Suprapubic skin (tissue), 4 donors: Measurements from ENCODE around the gene ATOH8.

Source experiments
- EP300 ChIP-seq: sonication (generic); formaldehyde crosslinking; IDR thresholded peaks from one replicate; pipeline ENCODE4 v1.6.1; 2017; ENCODE audit warnings: antibody characterized with exemption
- POLR2A ChIP-seq, 2 donors: fragments of 450-650 bp; IDR thresholded peaks; one replicate each; pipeline ENCODE4 v1.6.1; 2017; ENCODE audit warnings: antibody characterized with exemption in 2 of 2, mild to moderate bottlenecking in 2 of 2, moderate library complexity in 2 of 2
- POLR2AphosphoS5 ChIP-seq, 3 donors: sonication (generic); formaldehyde crosslinking; IDR thresholded peaks; one replicate each; pipeline ENCODE4 v1.6.1; 2017; ENCODE audit warnings: antibody characterized with exemption in 3 of 3
- TF ChIP-seq, protein P1 (sequence below), 2 donors: fragments of 200-600 bp in 1 of 2; fragments of 450-650 bp in 1 of 2; sonication (generic) in 1 of 2; IDR thresholded peaks; one replicate each; pipeline ENCODE4 v1.5.1; 2016 to 2019; ENCODE audit warnings: antibody characterized with exemption in 2 of 2, mild to moderate bottlenecking in 1 of 2, moderate library complexity in 1 of 2

GRCh38 chr2:85830645-85831044 is 76.9 kb downstream of the ATOH8 start:
- TF ChIP-seq POLR2AphosphoS5 (IDR thresholded peaks at IDR 0.05): no peak
- TF ChIP-seq, protein P1, sequence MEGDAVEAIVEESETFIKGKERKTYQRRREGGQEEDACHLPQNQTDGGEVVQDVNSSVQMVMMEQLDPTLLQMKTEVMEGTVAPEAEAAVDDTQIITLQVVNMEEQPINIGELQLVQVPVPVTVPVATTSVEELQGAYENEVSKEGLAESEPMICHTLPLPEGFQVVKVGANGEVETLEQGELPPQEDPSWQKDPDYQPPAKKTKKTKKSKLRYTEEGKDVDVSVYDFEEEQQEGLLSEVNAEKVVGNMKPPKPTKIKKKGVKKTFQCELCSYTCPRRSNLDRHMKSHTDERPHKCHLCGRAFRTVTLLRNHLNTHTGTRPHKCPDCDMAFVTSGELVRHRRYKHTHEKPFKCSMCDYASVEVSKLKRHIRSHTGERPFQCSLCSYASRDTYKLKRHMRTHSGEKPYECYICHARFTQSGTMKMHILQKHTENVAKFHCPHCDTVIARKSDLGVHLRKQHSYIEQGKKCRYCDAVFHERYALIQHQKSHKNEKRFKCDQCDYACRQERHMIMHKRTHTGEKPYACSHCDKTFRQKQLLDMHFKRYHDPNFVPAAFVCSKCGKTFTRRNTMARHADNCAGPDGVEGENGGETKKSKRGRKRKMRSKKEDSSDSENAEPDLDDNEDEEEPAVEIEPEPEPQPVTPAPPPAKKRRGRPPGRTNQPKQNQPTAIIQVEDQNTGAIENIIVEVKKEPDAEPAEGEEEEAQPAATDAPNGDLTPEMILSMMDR (IDR thresholded peaks at IDR 0.05): no peak
- TF ChIP-seq EP300: no peak
- TF ChIP-seq POLR2A (IDR thresholded peaks at IDR 0.05): no peak
